NCI-H128 (cell line): ENCODE measurements around the gene FOXC2.

Experiments used
- DNase-seq: peaks from one replicate; lab custom pipeline; 2025; ENCODE audit not compliant: unreplicated experiment; lab: John Stamatoyannopoulos, UW

The FOXC2 gene

DNA sequence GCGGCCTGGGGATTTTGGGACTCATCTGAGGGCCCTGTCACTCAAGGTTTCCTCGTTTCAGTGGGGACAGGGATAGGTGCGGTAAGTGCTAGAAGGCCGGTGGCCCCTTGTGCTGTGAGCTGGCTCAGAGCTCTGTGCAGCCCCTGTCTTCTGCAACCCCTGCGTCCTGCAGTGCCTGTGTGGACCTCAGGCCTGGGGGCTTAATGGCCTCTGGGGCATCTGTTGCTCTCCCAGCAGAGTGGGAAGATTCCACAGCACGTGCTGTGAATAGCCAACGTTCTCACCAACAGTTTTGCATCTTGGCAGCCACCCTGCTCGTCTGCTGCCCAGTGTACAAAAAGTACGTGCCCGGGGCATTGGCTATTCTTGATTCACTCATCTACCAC, 4.9 kb downstream of the FOXC2 start:
- no peak for DNase-seq

DNA sequence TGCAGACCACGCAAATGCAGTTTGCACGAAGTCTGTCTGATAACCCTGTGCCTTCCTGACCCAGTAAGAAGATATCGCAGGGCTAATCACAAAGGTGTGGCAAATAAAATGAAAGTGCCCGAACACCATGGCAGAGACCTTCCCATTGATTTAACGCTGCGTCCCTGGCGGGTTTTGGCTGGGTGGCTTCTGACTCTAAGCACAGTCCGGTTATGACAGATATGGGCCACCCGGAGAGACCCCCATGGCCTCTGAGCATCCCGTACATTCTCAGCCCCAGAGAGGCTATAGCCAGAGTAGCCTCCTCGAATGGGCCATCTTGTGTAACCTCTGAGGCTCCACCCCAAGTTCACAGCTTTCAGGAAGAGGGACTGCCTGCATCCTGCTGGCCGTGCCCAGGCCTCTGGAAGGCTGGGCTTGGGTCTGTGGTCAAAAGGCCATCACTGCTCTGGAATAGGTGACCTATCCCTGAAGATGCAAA, 5.5 kb downstream of the FOXC2 start:
- DNase-seq = no peak

DNA sequence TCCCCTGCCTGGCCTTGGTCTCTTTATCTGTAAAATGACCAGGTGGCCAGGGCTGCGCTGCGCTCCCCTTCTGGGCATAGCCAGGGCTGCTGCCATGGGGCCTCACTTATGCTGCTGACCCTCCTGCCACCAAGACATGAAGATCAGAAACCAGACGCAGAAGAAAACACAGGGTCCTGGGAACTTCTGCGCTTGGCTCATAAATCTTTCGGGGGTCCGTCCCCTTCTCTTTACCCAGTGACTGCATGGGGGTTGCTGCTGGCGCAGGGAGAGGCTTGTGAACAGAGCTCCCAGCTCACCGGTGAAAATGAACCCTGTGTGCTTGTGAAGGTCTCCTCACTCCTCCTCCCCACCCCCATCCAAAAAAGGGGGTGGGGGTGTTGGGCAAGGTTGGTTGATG, 6.0 kb downstream of the FOXC2 start:
- DNase-seq = no peak

DNA sequence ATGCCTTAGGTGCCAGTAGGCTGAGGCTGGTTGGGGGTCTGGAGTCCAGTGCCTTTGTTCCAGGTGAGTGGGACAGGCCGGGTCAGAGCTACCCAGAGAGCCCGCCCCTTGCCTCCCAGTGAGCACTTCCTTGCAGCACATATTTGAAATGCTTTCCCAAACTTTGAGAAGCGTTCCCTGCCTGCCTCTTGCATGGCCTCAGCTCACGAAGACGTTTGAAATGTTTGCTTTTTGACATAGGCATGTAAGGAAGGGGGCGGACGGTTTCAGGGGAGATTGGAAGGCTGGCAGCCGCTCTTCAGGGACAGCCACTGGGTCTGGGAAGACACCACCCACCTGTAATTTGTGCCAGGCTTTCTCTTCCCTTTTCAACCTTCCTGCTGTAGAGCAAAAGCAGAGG, 6.6 kb downstream of the FOXC2 start:
- no peak for DNase-seq

DNA sequence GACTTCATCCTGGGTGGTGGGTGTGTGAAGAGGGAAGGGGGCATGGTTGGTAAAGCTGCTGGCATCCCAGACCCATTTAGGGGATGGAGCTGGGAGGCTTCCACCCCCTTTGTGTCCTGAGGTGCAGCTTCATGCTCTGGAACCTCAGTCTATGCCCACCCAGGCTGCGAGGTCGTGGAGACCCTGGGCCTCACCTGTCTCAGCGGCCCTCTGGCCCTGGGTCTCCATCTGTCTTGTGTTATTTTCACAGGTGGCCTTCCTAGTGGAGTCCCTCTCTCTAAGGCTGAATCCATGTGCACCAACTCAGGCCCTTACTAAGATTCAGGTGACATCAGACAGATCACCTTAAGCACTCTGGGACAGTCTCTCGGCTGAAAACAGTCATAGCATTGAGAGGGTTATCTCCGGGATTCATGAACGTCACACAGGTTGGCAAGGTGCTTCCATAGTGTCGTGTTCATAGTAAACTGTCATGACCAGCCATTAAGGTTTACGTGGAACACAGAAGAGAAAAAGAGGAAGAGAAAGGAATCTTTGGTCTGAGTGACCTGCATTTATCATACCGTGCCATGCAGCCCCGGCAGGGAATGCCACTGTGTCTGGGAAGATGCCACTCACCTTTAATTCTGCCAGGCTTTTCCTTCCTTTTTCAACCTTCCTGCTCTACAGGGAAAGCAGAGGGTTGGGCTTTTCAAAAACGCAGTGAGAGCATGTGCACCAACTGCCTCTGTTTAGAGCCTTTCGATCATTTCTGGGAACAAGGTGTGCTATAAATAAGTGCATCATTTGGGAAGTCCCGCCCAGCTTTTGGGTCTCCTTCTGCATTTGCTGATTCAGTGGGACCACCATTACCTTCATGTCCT, 7.2 kb downstream of the FOXC2 start:
- DNase-seq = no peak

DNA sequence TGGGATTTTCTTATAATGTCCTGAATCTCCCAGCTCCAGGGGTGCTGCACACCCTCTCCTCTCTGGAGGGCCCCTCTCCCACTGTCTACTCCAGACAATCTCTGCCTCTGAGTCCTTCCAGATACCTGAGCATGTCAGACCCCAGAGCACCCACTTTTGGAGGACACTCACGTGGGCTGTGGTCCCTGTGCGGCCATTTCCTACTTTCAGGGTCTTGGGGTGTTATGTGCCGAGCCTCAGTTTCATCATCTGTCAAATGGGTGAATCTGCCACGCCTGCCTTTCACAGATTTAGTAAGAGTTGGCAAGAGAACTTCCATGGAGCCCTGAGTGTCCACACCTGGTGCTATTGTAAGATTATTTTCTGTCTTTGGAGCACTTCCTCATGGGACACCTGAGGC, 8.0 kb downstream of the FOXC2 start:
- no peak for DNase-seq

DNA sequence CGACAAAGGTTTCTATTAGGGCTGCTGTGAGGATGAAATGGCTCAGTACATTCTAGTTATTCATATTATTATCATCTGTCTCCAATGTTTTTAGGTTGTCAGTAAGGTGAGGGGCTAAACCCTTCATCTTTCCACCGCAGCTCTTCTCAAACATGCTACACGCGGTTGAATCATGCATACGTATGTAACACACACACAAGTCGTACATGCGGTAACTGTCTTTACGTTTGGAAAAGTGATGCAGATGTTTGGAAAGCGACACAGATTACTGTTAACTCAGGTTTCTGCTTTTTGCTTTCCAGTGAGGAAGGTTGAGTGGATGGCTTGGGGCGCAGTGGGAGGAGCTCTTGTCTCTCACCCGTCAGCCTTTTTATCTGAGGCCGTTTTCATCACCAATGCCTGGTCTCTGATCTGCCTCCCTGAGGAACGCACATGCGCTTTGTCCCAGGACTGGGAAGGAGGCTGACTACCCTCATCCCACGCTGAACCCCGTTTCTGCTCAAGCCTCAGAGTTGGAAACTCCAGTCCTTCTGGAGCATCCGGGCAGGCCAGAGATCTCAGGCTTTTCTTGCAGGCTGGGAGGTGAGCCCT, 8.6 kb downstream of the FOXC2 start:
- no peak for DNase-seq

DNA sequence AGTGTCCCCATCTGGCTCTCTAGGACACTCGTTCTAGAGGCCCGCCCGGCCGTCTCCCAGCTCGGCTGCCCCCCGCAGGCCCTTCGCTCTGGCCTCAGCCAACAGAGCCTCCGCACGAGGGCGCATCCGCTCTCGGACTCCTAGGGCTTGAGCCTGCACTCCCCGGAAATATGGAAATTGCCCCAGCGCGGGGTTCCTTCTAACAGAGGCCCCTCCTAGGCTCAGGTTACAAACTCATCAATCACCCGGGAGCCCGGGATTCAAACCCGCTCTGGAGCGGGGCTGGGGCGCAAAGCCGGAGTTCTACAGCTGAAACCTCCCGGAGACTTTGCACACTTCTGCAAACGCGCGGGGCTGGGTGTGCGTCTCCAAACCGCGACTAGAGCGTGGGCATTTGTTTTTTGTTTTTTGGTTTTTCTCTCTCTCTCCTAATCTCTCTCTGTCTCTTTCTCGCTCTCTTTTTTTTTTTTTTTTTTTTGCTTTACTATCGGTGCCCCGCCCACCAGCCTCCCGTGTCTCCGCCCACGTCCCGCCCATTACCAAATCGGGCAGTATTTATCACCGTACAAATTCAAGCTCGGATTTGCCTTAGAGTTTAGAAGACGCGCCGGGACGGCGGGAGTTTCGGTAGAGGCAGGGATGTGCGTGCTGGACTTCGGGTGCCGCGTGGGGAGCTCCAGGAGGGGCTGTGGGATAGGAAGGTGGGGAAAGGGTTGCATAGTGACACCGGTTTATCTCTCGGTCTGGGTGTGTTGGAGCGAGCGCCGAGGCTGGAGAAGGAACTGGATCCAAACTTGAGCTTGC, 9.3 kb downstream of the FOXC2 start:
- DNase-seq = peak; percentile 28

GRCh38 chr16:86576591-86577313, 10.1 kb downstream of the FOXC2 start:
- DNase-seq = no peak

DNA sequence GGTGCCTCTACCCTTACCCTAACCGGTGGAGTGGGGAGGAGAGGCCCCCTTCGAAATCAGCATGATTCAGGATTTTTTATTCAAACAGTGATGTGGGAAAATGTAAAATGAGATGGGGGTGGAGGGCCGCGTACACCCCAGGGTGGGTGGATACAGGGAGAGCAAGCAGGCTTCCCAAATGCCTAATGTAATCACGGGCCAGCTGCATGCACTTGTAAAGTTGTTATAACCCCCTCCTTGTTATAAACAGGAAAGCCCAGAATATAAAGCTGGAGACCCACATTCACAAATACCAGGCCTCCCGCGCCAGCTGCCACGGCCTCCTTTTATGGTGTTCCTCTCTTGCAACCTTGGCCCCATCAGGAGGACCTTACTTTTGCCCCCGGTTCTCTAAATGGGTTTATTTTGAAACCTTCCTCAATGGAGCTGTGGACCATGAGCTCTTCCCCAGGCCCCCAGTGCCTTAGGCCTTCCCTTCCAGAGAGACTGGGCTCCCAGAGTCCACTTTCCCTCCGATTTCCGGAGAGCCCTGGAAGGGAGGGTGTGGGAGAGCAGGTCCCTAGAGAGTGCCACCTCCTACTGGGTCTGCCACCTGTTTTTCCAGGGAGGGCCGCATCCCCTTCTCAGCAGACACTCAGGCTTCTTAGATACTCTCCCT, 10.8 kb downstream of the FOXC2 start:
- DNase-seq = no peak

DNA sequence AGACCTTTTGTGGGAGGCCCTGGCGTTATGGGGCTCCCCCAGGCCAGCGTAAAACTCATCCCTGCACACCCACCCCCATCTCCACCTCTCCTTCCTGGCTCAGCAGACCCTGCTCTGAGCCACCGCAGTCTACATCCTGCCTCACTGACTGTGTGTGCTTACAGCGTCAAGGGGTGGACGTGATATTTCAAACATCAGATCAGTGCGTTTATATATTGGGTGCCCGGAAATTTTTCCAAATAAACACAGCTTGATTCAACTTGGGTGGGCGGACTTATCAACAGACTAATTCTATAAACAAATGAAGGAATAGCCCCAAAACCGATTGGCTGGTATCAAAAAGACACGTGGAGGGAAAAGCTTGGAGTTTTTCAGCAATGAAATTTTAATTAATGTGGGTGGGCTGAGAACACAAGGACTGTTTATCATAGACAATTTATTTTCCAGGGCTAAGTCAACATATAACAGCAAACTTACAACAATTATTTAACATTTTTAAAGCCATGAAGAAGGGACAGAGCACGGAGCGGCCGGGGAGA, 11.5 kb downstream of the FOXC2 start, which contains the start of gene FOXL1:
TSS of gene FOXL1 (plus strand) at position 489 of the 539 bp plus-strand sequence. CDS start 175 bp downstream, outside the sequence.
- DNase-seq = no peak

DNA sequence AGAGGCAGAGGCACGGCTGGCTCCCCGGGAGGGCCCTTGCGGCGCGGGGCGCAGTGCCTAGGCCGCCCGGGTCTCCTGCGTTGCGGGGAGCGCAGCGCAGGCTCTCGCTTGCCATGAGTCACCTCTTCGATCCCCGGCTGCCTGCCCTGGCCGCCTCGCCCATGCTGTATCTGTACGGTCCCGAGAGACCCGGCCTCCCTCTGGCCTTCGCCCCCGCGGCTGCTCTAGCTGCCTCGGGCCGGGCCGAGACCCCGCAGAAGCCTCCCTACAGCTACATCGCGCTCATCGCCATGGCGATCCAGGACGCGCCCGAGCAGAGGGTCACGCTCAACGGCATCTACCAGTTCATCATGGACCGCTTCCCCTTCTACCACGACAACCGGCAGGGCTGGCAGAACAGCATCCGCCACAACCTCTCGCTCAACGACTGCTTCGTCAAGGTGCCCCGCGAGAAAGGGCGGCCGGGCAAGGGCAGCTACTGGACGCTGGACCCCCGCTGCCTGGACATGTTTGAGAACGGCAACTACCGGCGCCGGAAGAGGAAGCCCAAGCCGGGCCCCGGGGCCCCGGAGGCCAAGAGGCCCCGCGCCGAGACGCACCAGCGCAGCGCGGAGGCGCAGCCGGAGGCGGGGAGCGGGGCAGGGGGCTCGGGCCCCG, 12.1 kb downstream of the FOXC2 start:
- no peak for DNase-seq

- no peak for DNase-seq
Observed at GRCh38 chr16:86579268-86580062, 12.8 kb downstream of the FOXC2 start.

- DNase-seq = no peak
Observed at GRCh38 chr16:86580063-86580790, 13.6 kb downstream of the FOXC2 start.

- DNase-seq = no peak
Observed at GRCh38 chr16:86580791-86581170, 14.2 kb downstream of the FOXC2 start.

DNA sequence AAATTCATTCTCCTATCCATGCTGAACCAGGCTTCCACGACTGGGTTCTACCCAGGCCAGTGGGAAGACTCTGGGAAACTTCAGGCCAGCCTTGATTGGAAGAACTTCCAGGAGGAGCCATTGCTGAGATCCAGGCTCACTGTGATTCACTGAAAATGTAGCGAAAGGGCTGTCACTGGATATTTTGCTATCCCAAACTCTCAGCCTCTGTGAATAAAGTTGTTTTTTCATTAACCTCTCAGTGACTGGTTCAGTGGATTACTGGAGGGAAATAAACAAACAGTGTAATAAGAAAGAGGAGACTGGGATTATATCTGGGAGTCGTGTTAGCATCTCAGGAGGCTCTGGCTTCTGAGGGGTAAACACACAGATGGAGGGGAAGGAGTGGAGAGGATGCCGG, 14.8 kb downstream of the FOXC2 start:
- DNase-seq = no peak

- DNase-seq = no peak
Observed at GRCh38 chr16:86584071-86584685, 17.5 kb downstream of the FOXC2 start.
